Keratinocyte (primary cell): ENCODE data around the gene DRG2. TPM values are rescaled to one million over a fixed set of nuclear protein-coding genes. Genes with fewer than 3 reads are reported as not detected.

Source experiments
- DNase-seq: peaks from one replicate; pipeline ENCODE4 v3.0.0-alpha.2; 2011; ENCODE audit warnings: low read depth, missing footprints, low spot score
- FAIRE-seq: peaks from 2 replicates; lab custom pipeline; 2011; peaks lifted over from hg19 to GRCh38; lab: Jason Lieb, UNC
- H2AFZ ChIP-seq: 2 replicates; pipeline ENCODE4 v1.6.0; 2012; ENCODE audit warnings: low read length, control low read depth, inconsistent platforms; ENCODE audit not compliant: control insufficient read depth
- H3K27ac ChIP-seq: 2 replicates; pipeline ENCODE4 v1.5.1; 2011; ENCODE audit warnings: low read length; ENCODE audit not compliant: control insufficient read depth, insufficient read depth
- H3K27me3 ChIP-seq: 3 replicates; pipeline ENCODE4 v1.6.0; 2011; ENCODE audit warnings: low read length; ENCODE audit not compliant: control insufficient read depth, insufficient read depth; ENCODE audit errors: extremely low read depth
- H3K36me3 ChIP-seq, 2 experiments: 2 replicates in 1 of 2; 3 replicates in 1 of 2; pipeline ENCODE4 v1.5.1; 2011; ENCODE audit warnings: low read length in 2 of 2, mild to moderate bottlenecking in 1 of 2; ENCODE audit not compliant: control insufficient read depth in 2 of 2, insufficient read depth in 2 of 2; ENCODE audit errors: extremely low read depth in 1 of 2
- H3K4me1 ChIP-seq: 3 replicates; pipeline ENCODE4 v1.5.1; 2011; ENCODE audit warnings: low read length; ENCODE audit not compliant: control insufficient read depth, insufficient read depth; ENCODE audit errors: extremely low read depth
- H3K4me2 ChIP-seq: 3 replicates; pipeline ENCODE4 v1.6.0; 2011; ENCODE audit warnings: low read depth, low read length; ENCODE audit not compliant: control insufficient read depth, insufficient read depth; ENCODE audit errors: extremely low read depth
- H3K4me3 ChIP-seq, 3 experiments: fragments of 200-600 bp in 1 of 3; sonication (generic) in 1 of 3; 2 replicates in 2 of 3; 3 replicates in 1 of 3; pipeline ENCODE4 v1.5.1; 2011 to 2016; ENCODE audit warnings: low read length in 3 of 3, mild to moderate bottlenecking in 3 of 3, control low read depth in 2 of 3, inconsistent platforms in 1 of 3, low read depth in 1 of 3, mixed read lengths in 1 of 3, mixed run types in 1 of 3, moderate library complexity in 1 of 3; ENCODE audit not compliant: control insufficient read depth in 2 of 3, insufficient read depth in 2 of 3; ENCODE audit errors: extremely low read depth in 1 of 3
- H3K79me2 ChIP-seq: 2 replicates; pipeline ENCODE4 v1.6.0; 2012; ENCODE audit warnings: low read length; ENCODE audit not compliant: control insufficient read depth, insufficient read depth
- H3K9ac ChIP-seq: 3 replicates; pipeline ENCODE4 v1.6.0; 2011; ENCODE audit warnings: low read length; ENCODE audit not compliant: control insufficient read depth, insufficient read depth; ENCODE audit errors: extremely low read depth
- H3K9me1 ChIP-seq: 3 replicates; pipeline ENCODE4 v1.6.0; 2011; ENCODE audit warnings: low read length; ENCODE audit not compliant: control insufficient read depth, insufficient read depth; ENCODE audit errors: extremely low read depth
- H3K9me3 ChIP-seq: 2 replicates; pipeline ENCODE4 v1.5.1; 2012; ENCODE audit warnings: low read depth, low read length; ENCODE audit not compliant: control insufficient read depth
- H4K20me1 ChIP-seq: 3 replicates; pipeline ENCODE4 v1.6.0; 2011; ENCODE audit warnings: low read length; ENCODE audit not compliant: control insufficient read depth, insufficient read depth; ENCODE audit errors: extremely low read depth
- CTCF ChIP-seq, 3 experiments: IDR thresholded peaks in 1 of 3; conservative IDR thresholded peaks in 1 of 3; optimal IDR thresholded peaks in 1 of 3; 2 replicates in 2 of 3; 3 replicates in 1 of 3; pipeline versions ENCODE3 to v1.5.1; 2011; ENCODE audit warnings: low read length in 3 of 3, mild to moderate bottlenecking in 3 of 3, moderate library complexity in 2 of 3, control low read depth in 1 of 3, inconsistent platforms in 1 of 3; ENCODE audit not compliant: insufficient read depth in 2 of 3; ENCODE audit errors: extremely low read depth in 1 of 3
- EZH2 ChIP-seq: IDR thresholded peaks from one replicate; pipeline ENCODE4 v1.6.1; 2012; ENCODE audit warnings: inconsistent platforms, mild to moderate bottlenecking, low read length, moderate library complexity
- dilution Hi-C: fragments of 300-500 bp; cut with MboI; formaldehyde crosslinking; loops from one replicate; pipeline ENCODE4 v1.7.0; 2020; ENCODE audit warnings: low sequenced_read_pairs; ENCODE audit not compliant: extremely low pct_ligation_motif_present
- polyA plus RNA-seq, 5 experiments: library from polyadenylated mRNA; depleted of rRNA in 3 of 5; stranded (reverse) in 3 of 5; stranded (forward) in 1 of 5; unstranded in 1 of 5; fragments of >200 nt; gene quantifications; 1 replicate in 1 of 5; 2 replicates in 3 of 5; 3 replicates in 1 of 5; pipeline versions ENCODE4 v1.2.1 to v1.2.3, GENCODE V29; 2011 to 2012; ENCODE audit warnings: missing spikeins in 2 of 5, low read depth in 1 of 5, low replicate concordance in 1 of 5

The DRG2 gene
- polyA plus RNA-seq, 1 donor (not counting 4 experiments of a cell fraction or from before 2014, with no cell fraction given), result 36.4 TPM

- H3K27me3 ChIP-seq, result no peaks in the 10 kb centered on the region
- H3K9me1 ChIP-seq, result no peaks in the 10 kb centered on the region
- peaks cover 18 to 24% of the 10 kb centered on the region in 2 experiments for H3K36me3 ChIP-seq
- H4K20me1 ChIP-seq, result no peaks in the 10 kb centered on the region
- H2AFZ ChIP-seq, result no peak overlapping the region
- no peak overlapping the region for H3K9ac ChIP-seq
- H3K4me3 ChIP-seq, result no peak overlapping the region
- H3K4me2 ChIP-seq, result no peak overlapping the region
- TF ChIP-seq EZH2 (no peak), CTCF (optimal IDR thresholded peaks at IDR 0.05 in 1 of 3, IDR thresholded peaks at IDR 0.05 in 1 of 3, conservative IDR thresholded peaks at IDR 0.05 in 1 of 3; ENCODE audit: extremely low read depth in 1 of 3, insufficient read depth in 2 of 3, low read length in 3 of 3) (no peak)
- peaks cover 30% of the 10 kb centered on the region for H3K4me1 ChIP-seq
- H3K79me2 ChIP-seq, result peaks cover 55% of the 10 kb centered on the region
- H3K27ac ChIP-seq, result no peak overlapping the region
- no peaks in the 10 kb centered on the region for H3K9me3 ChIP-seq
- dilution Hi-C loops, result no loop called here
- FAIRE-seq (no peak), DNase-seq (no peak)
Measured at GRCh38 chr17:18042983-18043382, 44.8 kb upstream of the DRG2 start.

GRCh38 chr17:18043491-18043890 lies 44.3 kb upstream of the DRG2 start:
- Histone ChIP-seq H3K27ac (no peak overlapping the region), H3K36me3 (peaks cover 18 to 24% of the 10 kb centered on the region in 2 experiments), H3K9me3 (no peaks in the 10 kb centered on the region), H3K27me3 (no peaks in the 10 kb centered on the region), H4K20me1 (no peaks in the 10 kb centered on the region), H3K9ac (no peak overlapping the region), H3K9me1 (no peaks in the 10 kb centered on the region), H2AFZ (no peak overlapping the region), H3K4me3 (no peak overlapping the region), H3K4me2 (no peak overlapping the region), H3K4me1 (peaks cover 25% of the 10 kb centered on the region), H3K79me2 (peaks cover 50% of the 10 kb centered on the region)
- TF ChIP-seq EZH2, result no peak
- peak; percentile 19 to 35 (median 23) for TF ChIP-seq CTCF (optimal IDR thresholded peaks at IDR 0.05 in 1 of 3, IDR thresholded peaks at IDR 0.05 in 1 of 3, conservative IDR thresholded peaks at IDR 0.05 in 1 of 3; ENCODE audit: extremely low read depth in 1 of 3, insufficient read depth in 2 of 3, low read length in 3 of 3)
- dilution Hi-C loops, result no loop called here
- FAIRE-seq (peak; percentile 13), DNase-seq (no peak)
